K562 (cell line): Measurements from ENCODE around the gene SALL2. TPM values are rescaled to one million over a fixed set of nuclear protein-coding genes. Genes with fewer than 3 reads are reported as not detected.

Source experiments
- ATAC-seq: fragments of 200-7000 bp; cut with Tn5 transposase; 3 replicates; pipeline ENCODE4 v1.9.1; 2020; ENCODE audit warnings: moderate library complexity
- BruUV-seq: library from RNA; stranded (reverse); fragments of 400-500 nt; replicated peaks from 2 replicates; lab custom pipeline; 2021; lab: Mats Ljungman, UMichigan
- CTCF ChIA-PET: fragments of 300-600 bp; formaldehyde crosslinking; extraction: SDS; loops from one replicate; lab custom pipeline; 2021; ENCODE audit warnings: low intra/inter-chr PET ratio; lab: Yijun Ruan, JAX
- POLR2A ChIA-PET: fragments of 300-600, 350-650 bp; sonication (Branson Sonifier 250); formaldehyde crosslinking; extraction: SDS; loops from one replicate; lab custom pipeline; 2021; ENCODE audit warnings: antibody characterized with exemption, inconsistent platforms; lab: Yijun Ruan, JAX
- DNase-seq, 4 experiments: peaks; one replicate each; pipeline versions ENCODE4 v3.0.0 to v3.0.0-alpha.2; 2011 to 2018; ENCODE audit warnings: low spot score in 3 of 4, mixed read lengths in 3 of 4; ENCODE audit errors: extremely low read depth in 1 of 4
- FAIRE-seq: peaks from 2 replicates; lab custom pipeline; 2011; peaks lifted over from hg19 to GRCh38; lab: Jason Lieb, UNC
- H2AFZ ChIP-seq: 2 replicates; pipeline ENCODE4 v1.6.0; 2011; ENCODE audit warnings: low read depth, low read length, control low read depth, inconsistent platforms
- H3K27ac ChIP-seq: fragments of 200-600 bp; 3 replicates; pipeline ENCODE4 v1.8.0; 2011; ENCODE audit warnings: low read depth, mild to moderate bottlenecking, control low read depth, inconsistent platforms, low read length, moderate library complexity, mixed read lengths; ENCODE audit errors: extremely low read depth
- H3K27me3 ChIP-seq, 2 experiments: fragments of 300-600 bp in 1 of 2; 2 replicates in 1 of 2; 3 replicates in 1 of 2; pipeline versions ENCODE4 v1.6.0 to v1.8.0; 2011; ENCODE audit warnings: inconsistent platforms in 2 of 2, low read length in 2 of 2, mild to moderate bottlenecking in 1 of 2, mixed read lengths in 1 of 2, moderate library complexity in 1 of 2; ENCODE audit not compliant: control insufficient read depth in 2 of 2, insufficient read depth in 2 of 2
- H3K36me3 ChIP-seq: fragments of 300-600 bp; 3 replicates; pipeline ENCODE4 v1.8.0; 2011; ENCODE audit warnings: mild to moderate bottlenecking, low read length, inconsistent platforms; ENCODE audit not compliant: control insufficient read depth, insufficient read depth
- H3K4me1 ChIP-seq, 2 experiments: fragments of 200-600 bp in 1 of 2; replicated peaks in 1 of 2; 2 replicates in 1 of 2; 3 replicates in 1 of 2; pipeline versions ENCODE4 v1.5.1 to v1.8.0; 2011; ENCODE audit warnings: inconsistent platforms in 2 of 2, low read length in 2 of 2, mild to moderate bottlenecking in 1 of 2, mixed read lengths in 1 of 2, moderate library complexity in 1 of 2; ENCODE audit not compliant: control insufficient read depth in 2 of 2, insufficient read depth in 2 of 2
- H3K4me2 ChIP-seq: 2 replicates; pipeline ENCODE4 v1.6.1; 2011; ENCODE audit warnings: low read length, control low read depth, inconsistent platforms, mixed read lengths; ENCODE audit not compliant: insufficient read depth
- H3K4me3 ChIP-seq: fragments of 200-600 bp; sonication (generic), shearing (Covaris generic); 2 replicates; pipeline ENCODE4 v1.5.1; 2016; ENCODE audit warnings: control low read depth, inconsistent platforms
- H3K79me2 ChIP-seq: fragments of 200-600 bp; 3 replicates; pipeline ENCODE4 v1.8.0; 2011; ENCODE audit warnings: low read length, inconsistent platforms; ENCODE audit not compliant: control insufficient read depth, insufficient read depth
- H3K9ac ChIP-seq, 2 experiments: 2 replicates each; pipeline versions ENCODE4 v1.6.0 to v1.6.1; 2011; ENCODE audit warnings: low read depth in 2 of 2, low read length in 2 of 2, control low read depth in 1 of 2, inconsistent platforms in 1 of 2, mild to moderate bottlenecking in 1 of 2, mixed read lengths in 1 of 2; ENCODE audit not compliant: insufficient read depth in 1 of 2
- H3K9me1 ChIP-seq: one replicate; pipeline ENCODE4 v1.6.0; 2011; ENCODE audit warnings: inconsistent platforms, mild to moderate bottlenecking, low read length, moderate library complexity; ENCODE audit not compliant: control insufficient read depth, insufficient read depth
- H3K9me3 ChIP-seq: replicated peaks from 2 replicates; pipeline ENCODE4 v1.5.1; 2011; ENCODE audit warnings: low read depth, low read length, inconsistent platforms; ENCODE audit not compliant: control insufficient read depth, insufficient read depth
- H4K20me1 ChIP-seq: replicated peaks from 2 replicates; pipeline ENCODE4 v1.6.1; 2011; ENCODE audit warnings: low read length, inconsistent platforms, mixed read lengths; ENCODE audit not compliant: control insufficient read depth, insufficient read depth
- ATF1 ChIP-seq, 2 experiments: fragments of 450-650 bp in 1 of 2; IDR thresholded peaks; 2 replicates each; pipeline ENCODE4 v1.6.1; 2016; ENCODE audit warnings: missing compliant biosample characterization in 1 of 2, missing genetic modification characterization in 1 of 2
- C11orf30 ChIP-seq: fragments of 450-650 bp; IDR thresholded peaks from 2 replicates; pipeline ENCODE4 v1.6.1; 2016; ENCODE audit warnings: low read depth, mild to moderate bottlenecking
- CSDE1 ChIP-seq, 2 experiments: fragments of 450-650 bp; IDR thresholded peaks; 2 replicates each; pipeline ENCODE4 v1.6.1; 2016; ENCODE audit warnings: mild to moderate bottlenecking in 1 of 2
- SAP30 ChIP-seq: fragments of 200-600 bp; sonication (generic); IDR thresholded peaks from 2 replicates; pipeline ENCODE4 v1.6.1; 2012; ENCODE audit warnings: borderline replicate concordance, low read depth, mild to moderate bottlenecking, moderate library complexity, low read length, control low read depth, inconsistent platforms; ENCODE audit not compliant: insufficient read depth, poor library complexity, severe bottlenecking
- SNRNP70 ChIP-seq: fragments of 200-400 bp; formaldehyde crosslinking; optimal IDR thresholded peaks from 2 replicates; pipeline ENCODE3; 2017; ENCODE audit warnings: low read depth, low read length
- WGBS: fragments of 100-300 bp; shearing (Covaris generic); methylation state at CpG from one replicate; pipeline ENCODE4 v1.1.6; 2016; ENCODE audit warnings: low coverage, mixed read lengths; ENCODE audit not compliant: insufficient coverage; ENCODE audit errors: missing lambda C conversion rate; 5-methylcytosine and 5-hydroxymethylcytosine counted together
- in situ Hi-C: fragments of 300-500 bp; cut with MboI; formaldehyde crosslinking; loops from 4 replicates; pipeline ENCODE4 v1.15.0; 2018; ENCODE audit warnings: inconsistent platforms, mixed read lengths
- intact Hi-C: fragments of 100-400 bp; cut with micrococcal nuclease; formaldehyde crosslinking; loops from 2 replicates; pipeline ENCODE4 v1.14.2; 2022
- polyA plus RNA-seq, 8 experiments: library from polyadenylated mRNA; depleted of rRNA in 4 of 8; stranded (reverse) in 5 of 8; unstranded in 3 of 8; fragments of >200 nt; fragmentation: Nextera tagmentation in 2 of 8; fragmentation: Illumina TruSeq in 1 of 8; extraction: Ambion mirVana in 2 of 8; extraction: Trizol in 1 of 8; gene quantifications; 2 replicates each; pipeline versions ENCODE4 v1.2.1 to v1.2.3, GENCODE V29; 2011 to 2014; ENCODE audit warnings: inconsistent platforms in 1 of 8, missing spikeins in 1 of 8
- total RNA-seq, 7 experiments: library from RNA; depleted of rRNA in 6 of 7; stranded (reverse); fragments of >200 nt in 6 of 7; fragmentation: Illumina TruSeq in 2 of 7; extraction: Trizol in 2 of 7; gene quantifications; 2 replicates each; pipeline versions ENCODE4 v1.2.1 to v1.2.3, GENCODE V29; 2011 to 2021; ENCODE audit warnings: low replicate concordance in 1 of 7
- TF ChIP-seq, protein P1 (sequence below), 2 experiments: IDR thresholded peaks; 2 replicates each; pipeline ENCODE4 v1.6.1; 2012; ENCODE audit warnings: improper control_type of control experiment in 2 of 2, low read depth in 2 of 2, low read length in 2 of 2, borderline replicate concordance in 1 of 2
- TF ChIP-seq, protein P2 (sequence below): fragments of 450-650 bp; IDR thresholded peaks from 2 replicates; pipeline ENCODE4 v1.6.1; 2017; ENCODE audit warnings: mild to moderate bottlenecking, moderate library complexity
- TF ChIP-seq, protein P3 (sequence below): fragments of 200-800 bp; sonication (Bioruptor generic); IDR thresholded peaks from 2 replicates; pipeline ENCODE4 v1.6.1; 2016; ENCODE audit warnings: missing genetic modification characterization, missing compliant biosample characterization
- TF ChIP-seq, protein P4 (sequence below): fragments of 250-450 bp; sonication (Bioruptor Pico); IDR thresholded peaks from 2 replicates; pipeline ENCODE4 v1.8.0; 2022; ENCODE audit warnings: moderate library complexity, mild to moderate bottlenecking, inconsistent platforms

The SALL2 gene
- total and polyA plus RNA-seq, 9 of the 15 experiments (the other 6 are each of a cell fraction or from before 2014, with no cell fraction given): 6.6 to 30.4 (median 12.9) TPM

DNA sequence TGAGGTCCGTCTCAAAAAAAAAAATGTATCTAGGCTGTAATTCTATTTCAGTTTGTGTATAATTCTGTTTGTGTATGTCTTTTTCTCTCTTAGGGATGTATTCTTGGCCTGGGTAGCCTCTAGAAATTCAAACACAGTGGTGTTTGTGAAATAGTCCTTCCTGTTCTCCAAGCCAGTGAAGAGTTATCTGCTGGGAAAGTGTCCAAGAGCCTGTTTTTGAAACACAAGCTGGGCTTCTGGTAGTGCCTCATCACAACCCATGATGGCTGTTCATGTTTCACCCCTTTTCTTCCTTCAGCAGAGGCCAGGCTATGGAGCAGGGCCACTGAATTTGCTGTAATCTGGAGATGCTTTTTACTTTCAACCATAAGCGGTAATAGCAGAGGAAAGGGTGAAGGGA is 29.7 kb downstream of the SALL2 start:
- DNase-seq: no peak
- in situ Hi-C loops (no loop called here), intact Hi-C loops (no loop called here)
- no peak overlapping the region for H3K4me3 ChIP-seq
- H3K79me2 ChIP-seq: no peaks in the 10 kb centered on the region
- peaks cover 77% of the 10 kb centered on the region for H3K36me3 ChIP-seq
- no peaks in the 10 kb centered on the region for H3K9me3 ChIP-seq
- H2AFZ ChIP-seq: no peak overlapping the region
- H3K4me2 ChIP-seq: no peak overlapping the region
- no peaks in the 10 kb centered on the region; the same call in 1 of the 2 replicates for H4K20me1 ChIP-seq
- POLR2A ChIA-PET: no interaction called here
- whole genome bisulfite sequencing: 66% methylated on average over 2 of the region's 2 CpGs
- BruUV-seq: no TSS peak
- ATAC-seq: no peak
- no peaks in the 10 kb centered on the region for H3K9me1 ChIP-seq
- H3K4me1 ChIP-seq: no peaks in the 10 kb centered on the region
- H3K9ac ChIP-seq: no peak overlapping the region
- FAIRE-seq: no peak
- H3K27ac ChIP-seq: no peak overlapping the region
- H3K27me3 ChIP-seq: no peaks in the 10 kb centered on the region
- CTCF ChIA-PET: no interaction called here
- TF ChIP-seq, protein P1, sequence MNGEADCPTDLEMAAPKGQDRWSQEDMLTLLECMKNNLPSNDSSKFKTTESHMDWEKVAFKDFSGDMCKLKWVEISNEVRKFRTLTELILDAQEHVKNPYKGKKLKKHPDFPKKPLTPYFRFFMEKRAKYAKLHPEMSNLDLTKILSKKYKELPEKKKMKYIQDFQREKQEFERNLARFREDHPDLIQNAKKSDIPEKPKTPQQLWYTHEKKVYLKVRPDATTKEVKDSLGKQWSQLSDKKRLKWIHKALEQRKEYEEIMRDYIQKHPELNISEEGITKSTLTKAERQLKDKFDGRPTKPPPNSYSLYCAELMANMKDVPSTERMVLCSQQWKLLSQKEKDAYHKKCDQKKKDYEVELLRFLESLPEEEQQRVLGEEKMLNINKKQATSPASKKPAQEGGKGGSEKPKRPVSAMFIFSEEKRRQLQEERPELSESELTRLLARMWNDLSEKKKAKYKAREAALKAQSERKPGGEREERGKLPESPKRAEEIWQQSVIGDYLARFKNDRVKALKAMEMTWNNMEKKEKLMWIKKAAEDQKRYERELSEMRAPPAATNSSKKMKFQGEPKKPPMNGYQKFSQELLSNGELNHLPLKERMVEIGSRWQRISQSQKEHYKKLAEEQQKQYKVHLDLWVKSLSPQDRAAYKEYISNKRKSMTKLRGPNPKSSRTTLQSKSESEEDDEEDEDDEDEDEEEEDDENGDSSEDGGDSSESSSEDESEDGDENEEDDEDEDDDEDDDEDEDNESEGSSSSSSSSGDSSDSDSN (IDR thresholded peaks at IDR 0.05; ENCODE audit: borderline replicate concordance in 1 of 2, low read depth in 2 of 2, low read length in 2 of 2): no peak
- TF ChIP-seq, protein P2, sequence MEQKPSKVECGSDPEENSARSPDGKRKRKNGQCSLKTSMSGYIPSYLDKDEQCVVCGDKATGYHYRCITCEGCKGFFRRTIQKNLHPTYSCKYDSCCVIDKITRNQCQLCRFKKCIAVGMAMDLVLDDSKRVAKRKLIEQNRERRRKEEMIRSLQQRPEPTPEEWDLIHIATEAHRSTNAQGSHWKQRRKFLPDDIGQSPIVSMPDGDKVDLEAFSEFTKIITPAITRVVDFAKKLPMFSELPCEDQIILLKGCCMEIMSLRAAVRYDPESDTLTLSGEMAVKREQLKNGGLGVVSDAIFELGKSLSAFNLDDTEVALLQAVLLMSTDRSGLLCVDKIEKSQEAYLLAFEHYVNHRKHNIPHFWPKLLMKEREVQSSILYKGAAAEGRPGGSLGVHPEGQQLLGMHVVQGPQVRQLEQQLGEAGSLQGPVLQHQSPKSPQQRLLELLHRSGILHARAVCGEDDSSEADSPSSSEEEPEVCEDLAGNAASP: no peak
- TF ChIP-seq, protein P3, sequence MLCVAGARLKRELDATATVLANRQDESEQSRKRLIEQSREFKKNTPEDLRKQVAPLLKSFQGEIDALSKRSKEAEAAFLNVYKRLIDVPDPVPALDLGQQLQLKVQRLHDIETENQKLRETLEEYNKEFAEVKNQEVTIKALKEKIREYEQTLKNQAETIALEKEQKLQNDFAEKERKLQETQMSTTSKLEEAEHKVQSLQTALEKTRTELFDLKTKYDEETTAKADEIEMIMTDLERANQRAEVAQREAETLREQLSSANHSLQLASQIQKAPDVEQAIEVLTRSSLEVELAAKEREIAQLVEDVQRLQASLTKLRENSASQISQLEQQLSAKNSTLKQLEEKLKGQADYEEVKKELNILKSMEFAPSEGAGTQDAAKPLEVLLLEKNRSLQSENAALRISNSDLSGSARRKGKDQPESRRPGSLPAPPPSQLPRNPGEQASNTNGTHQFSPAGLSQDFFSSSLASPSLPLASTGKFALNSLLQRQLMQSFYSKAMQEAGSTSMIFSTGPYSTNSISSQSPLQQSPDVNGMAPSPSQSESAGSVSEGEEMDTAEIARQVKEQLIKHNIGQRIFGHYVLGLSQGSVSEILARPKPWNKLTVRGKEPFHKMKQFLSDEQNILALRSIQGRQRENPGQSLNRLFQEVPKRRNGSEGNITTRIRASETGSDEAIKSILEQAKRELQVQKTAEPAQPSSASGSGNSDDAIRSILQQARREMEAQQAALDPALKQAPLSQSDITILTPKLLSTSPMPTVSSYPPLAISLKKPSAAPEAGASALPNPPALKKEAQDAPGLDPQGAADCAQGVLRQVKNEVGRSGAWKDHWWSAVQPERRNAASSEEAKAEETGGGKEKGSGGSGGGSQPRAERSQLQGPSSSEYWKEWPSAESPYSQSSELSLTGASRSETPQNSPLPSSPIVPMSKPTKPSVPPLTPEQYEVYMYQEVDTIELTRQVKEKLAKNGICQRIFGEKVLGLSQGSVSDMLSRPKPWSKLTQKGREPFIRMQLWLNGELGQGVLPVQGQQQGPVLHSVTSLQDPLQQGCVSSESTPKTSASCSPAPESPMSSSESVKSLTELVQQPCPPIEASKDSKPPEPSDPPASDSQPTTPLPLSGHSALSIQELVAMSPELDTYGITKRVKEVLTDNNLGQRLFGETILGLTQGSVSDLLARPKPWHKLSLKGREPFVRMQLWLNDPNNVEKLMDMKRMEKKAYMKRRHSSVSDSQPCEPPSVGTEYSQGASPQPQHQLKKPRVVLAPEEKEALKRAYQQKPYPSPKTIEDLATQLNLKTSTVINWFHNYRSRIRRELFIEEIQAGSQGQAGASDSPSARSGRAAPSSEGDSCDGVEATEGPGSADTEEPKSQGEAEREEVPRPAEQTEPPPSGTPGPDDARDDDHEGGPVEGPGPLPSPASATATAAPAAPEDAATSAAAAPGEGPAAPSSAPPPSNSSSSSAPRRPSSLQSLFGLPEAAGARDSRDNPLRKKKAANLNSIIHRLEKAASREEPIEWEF (CRISPR knock-in tag): no peak
- TF ChIP-seq CSDE1 (IDR thresholded peaks at IDR 0.05) (no peak), SAP30 (no peak), C11orf30 (no peak), ATF1 (CRISPR knock-in tag; IDR thresholded peaks at IDR 0.05) (no peak), ATF1 (tag; IDR thresholded peaks at IDR 0.05) (no peak), SNRNP70 (no peak)
- TF ChIP-seq, protein P4, sequence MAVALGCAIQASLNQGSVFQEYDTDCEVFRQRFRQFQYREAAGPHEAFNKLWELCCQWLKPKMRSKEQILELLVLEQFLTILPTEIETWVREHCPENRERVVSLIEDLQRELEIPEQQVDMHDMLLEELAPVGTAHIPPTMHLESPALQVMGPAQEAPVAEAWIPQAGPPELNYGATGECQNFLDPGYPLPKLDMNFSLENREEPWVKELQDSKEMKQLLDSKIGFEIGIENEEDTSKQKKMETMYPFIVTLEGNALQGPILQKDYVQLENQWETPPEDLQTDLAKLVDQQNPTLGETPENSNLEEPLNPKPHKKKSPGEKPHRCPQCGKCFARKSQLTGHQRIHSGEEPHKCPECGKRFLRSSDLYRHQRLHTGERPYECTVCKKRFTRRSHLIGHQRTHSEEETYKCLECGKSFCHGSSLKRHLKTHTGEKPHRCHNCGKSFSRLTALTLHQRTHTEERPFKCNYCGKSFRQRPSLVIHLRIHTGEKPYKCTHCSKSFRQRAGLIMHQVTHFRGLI: no peak
